SH-SY5Y (cell line): ENCODE data around the gene CLEC2B.

Source experiments
- GATA2 ChIP-seq: IDR thresholded peaks from 2 replicates; pipeline ENCODE4 v1.6.1; 2011; ENCODE audit warnings: mild to moderate bottlenecking, low read depth, low read length
- GATA3 ChIP-seq: IDR thresholded peaks from 2 replicates; pipeline ENCODE4 v1.6.1; 2011; ENCODE audit warnings: low read depth, mild to moderate bottlenecking, low read length, moderate library complexity

The CLEC2B gene

DNA sequence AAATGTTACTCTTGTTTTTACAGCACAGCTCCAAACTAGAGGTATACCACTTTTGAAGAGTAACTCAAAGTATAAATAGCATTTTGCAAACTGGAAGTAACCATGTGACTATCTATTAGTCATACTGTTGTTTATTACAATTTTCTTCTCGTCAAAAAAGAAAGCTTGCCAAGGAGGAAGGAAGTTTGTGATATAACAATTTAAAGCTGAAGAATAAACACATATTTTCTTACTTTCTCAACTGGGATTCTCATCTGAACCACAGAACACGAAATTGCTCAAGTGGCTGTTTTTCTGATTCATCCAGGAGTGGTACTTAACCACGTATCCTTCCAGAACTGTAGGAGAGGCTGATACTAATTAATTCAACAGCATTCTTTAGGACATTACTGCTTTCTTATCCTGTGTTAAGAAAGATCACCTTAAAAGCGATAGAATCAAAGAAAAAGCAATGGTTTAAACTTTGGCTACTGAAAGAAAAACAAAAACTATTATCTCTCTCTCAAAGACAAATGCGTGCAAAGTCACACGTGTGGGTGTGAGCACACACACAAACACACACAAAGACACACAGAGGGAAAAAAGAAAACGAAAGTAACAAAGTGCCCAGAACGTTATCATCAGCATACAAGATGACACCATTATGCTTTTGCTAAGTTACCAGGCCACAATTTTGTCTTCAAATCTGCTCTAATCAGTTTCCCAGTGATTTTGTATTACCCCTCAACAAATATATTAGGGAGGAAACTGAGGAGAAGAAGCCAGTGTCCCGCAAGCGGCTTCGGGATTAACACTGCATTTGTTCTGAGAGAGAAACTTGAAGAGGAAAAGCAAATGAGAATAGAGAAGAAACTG is at the start of gene CLEC2B:
Gene CLEC2B, minus strand, starts transcription at position 48 of the 855 bp plus-strand sequence.
- TF ChIP-seq GATA3 (no peak), GATA2 (no peak)

- TF ChIP-seq GATA3 (no peak), GATA2 (no peak)
Observed at GRCh38 chr12:9911708-9912107, 42.6 kb upstream of the CLEC2B start.

DNA sequence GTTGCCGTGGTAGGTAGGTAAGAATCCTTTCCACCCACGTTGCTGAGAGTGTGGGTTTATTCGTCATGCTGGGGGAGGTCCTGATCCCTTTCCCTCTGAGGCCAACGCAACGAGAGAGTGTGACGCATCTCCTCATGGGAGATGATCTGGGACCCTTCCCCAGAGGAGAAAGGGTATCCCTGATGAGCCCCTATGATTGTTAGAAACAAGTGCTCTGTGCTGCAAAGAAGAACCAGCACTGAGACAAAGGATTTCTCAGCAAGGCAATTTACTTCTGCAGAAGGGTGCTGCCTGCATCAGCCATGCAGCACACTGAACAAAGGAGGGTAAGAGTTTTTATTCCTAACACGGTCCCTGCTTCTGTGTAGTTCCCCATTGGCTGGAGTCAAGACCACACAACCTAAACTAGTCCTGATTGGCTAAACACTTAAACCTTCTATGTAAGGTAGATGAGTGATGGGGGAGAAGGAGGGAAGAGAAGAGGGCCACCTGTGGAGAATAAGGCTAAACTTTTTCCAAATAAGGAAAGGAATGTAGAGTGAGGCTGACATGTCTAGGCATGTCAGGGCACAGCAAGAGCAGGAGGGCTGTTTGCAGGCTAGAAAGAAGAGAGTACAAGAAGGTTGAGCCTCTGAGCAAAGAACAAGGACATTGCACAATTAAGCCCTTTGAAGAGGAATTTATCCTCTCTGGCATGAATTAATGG is 41.7 kb upstream of the CLEC2B start:
- TF ChIP-seq GATA3 (no peak), GATA2 (no peak)

GRCh38 chr12:9909724-9910123 is 40.6 kb upstream of the CLEC2B start:
- TF ChIP-seq GATA2 (no peak), GATA3 (no peak)

- no peak for TF ChIP-seq GATA3
- no peak for TF ChIP-seq GATA2
Observed at GRCh38 chr12:9908350-9908749, 39.2 kb upstream of the CLEC2B start.

GRCh38 chr12:9907769-9908168 is 38.6 kb upstream of the CLEC2B start:
- TF ChIP-seq GATA2, result no peak
- no peak for TF ChIP-seq GATA3

- TF ChIP-seq GATA2 (no peak), GATA3 (no peak)
Observed at GRCh38 chr12:9906873-9907272, 37.7 kb upstream of the CLEC2B start.

- TF ChIP-seq GATA3 (no peak), GATA2 (no peak)
Observed at GRCh38 chr12:9902539-9903228, 33.5 kb upstream of the CLEC2B start.

DNA sequence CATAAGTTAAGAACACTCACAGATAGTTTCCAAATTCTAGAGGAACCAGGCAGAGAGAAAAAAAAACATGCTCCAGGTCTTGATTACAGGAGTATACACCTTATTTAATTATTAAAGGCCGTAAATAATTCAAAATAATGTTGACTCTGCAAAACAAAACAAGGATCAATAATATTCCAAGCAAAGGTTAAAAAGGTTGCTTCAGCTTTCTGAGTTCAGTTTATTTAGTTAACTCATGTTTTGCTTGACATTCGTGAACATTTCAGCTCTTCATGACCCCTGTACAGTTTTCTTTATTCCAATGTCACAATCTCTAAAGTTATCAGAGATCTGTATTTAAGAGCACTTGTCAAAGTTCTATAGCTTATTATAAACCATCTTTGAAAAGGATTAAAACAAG is 31.8 kb upstream of the CLEC2B start:
- TF ChIP-seq GATA3 (no peak), GATA2 (no peak)

DNA sequence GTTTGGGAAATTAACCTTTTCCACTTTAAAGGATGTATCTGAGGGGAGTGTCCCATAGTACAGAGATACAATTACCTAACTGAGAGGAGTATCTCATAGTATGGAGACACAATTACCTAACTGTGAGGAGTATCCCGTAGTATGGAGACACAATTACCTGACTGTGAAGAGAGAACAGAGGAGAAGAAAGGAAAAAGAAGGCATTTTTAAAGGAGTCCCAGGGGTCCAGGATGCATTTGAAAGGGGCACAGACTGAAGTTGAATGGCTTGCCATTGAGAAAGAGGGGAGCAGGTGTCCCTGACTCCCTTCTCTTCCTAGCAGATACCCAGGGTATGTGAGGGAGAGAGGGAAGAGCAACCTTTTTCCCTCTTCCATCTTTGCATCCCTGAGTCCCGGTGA is 30.1 kb upstream of the CLEC2B start:
- TF ChIP-seq GATA2, result no peak
- TF ChIP-seq GATA3, result no peak

- TF ChIP-seq GATA3, result no peak
- no peak for TF ChIP-seq GATA2
Observed at GRCh38 chr12:9897535-9897934, 28.4 kb upstream of the CLEC2B start.

DNA sequence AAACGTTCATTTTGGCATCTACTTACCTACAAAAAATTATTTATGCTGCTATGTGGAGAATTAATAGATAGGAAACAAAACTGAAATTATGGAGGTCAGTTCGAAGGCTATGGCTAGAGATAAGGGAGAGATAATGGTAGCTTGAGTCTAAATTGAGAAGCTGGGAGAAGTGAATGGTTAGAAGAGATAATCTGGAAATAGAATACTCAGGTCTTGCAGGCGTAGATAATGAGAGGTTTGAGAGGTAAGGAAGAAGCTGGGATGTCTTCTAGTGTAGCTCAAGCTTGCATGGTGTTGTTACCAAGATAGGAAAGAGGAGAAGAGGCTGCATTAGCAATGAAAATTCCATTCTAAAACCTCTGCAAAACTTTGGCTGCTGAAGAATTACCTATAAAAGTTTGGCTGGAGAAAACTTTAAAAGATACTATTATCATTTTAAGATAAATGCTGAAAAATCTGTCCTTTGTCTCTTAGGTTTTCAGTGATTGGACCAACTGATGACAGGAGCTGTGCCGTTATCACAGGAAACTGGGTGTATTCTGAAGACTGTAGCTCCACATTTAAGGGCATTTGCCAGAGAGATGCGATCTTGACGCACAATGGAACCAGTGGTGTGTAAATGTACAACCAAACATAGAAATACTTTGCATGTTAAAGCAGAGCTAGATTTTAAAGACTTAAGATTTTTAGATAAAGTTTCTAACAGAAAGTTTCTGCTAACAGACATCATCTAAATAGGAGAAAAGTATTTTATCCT is 26.2 kb upstream of the CLEC2B start:
- TF ChIP-seq GATA3 (no peak), GATA2 (no peak)

GRCh38 chr12:9888665-9889273 is 19.6 kb upstream of the CLEC2B start:
- TF ChIP-seq GATA2 (no peak), GATA3 (no peak)
